HG02938 (cell line): ENCODE data around the gene PCSK5.

Source experiments
- ATAC-seq: cut with Tn5 transposase; IDR thresholded peaks from one replicate; pipeline ENCODE4 v1.9.1; 2021; ENCODE audit warnings: mild to moderate bottlenecking, moderate library complexity; ENCODE audit not compliant: unreplicated experiment

The PCSK5 gene

GRCh38 chr9:76115396-76115795 is 224.9 kb downstream of the PCSK5 start:
- no peak for ATAC-seq

- no peak for ATAC-seq
These were observed 225.6 kb downstream of the PCSK5 start for GRCh38 chr9:76115982-76116646.

GRCh38 chr9:76116913-76117312 is 226.4 kb downstream of the PCSK5 start:
- no peak for ATAC-seq

GRCh38 chr9:76127637-76128036 is 237.2 kb downstream of the PCSK5 start:
- no peak for ATAC-seq

- no peak for ATAC-seq
These were observed 245.4 kb downstream of the PCSK5 start for GRCh38 chr9:76135902-76136301.

- ATAC-seq: no peak
These were observed 246.5 kb downstream of the PCSK5 start for GRCh38 chr9:76136986-76137385.

- ATAC-seq: no peak
These were observed 247.5 kb downstream of the PCSK5 start for GRCh38 chr9:76137931-76138330.

- no peak for ATAC-seq
These were observed 247.9 kb downstream of the PCSK5 start for GRCh38 chr9:76138360-76138759.

GRCh38 chr9:76143834-76144233 is 253.4 kb downstream of the PCSK5 start:
- no peak for ATAC-seq

- no peak for ATAC-seq
These were observed 259.5 kb downstream of the PCSK5 start for GRCh38 chr9:76150013-76150412.

- no peak for ATAC-seq
These were observed 260.8 kb downstream of the PCSK5 start for GRCh38 chr9:76151267-76151666.

- ATAC-seq: no peak
These were observed 262.9 kb downstream of the PCSK5 start for GRCh38 chr9:76153339-76153738.

- no peak for ATAC-seq
These were observed 263.6 kb downstream of the PCSK5 start for GRCh38 chr9:76153902-76154629.

- no peak for ATAC-seq
These were observed 264.9 kb downstream of the PCSK5 start for GRCh38 chr9:76155361-76155760.

- ATAC-seq: no peak
These were observed 268.2 kb downstream of the PCSK5 start for GRCh38 chr9:76158713-76159112.

GRCh38 chr9:76159293-76159926 is 268.9 kb downstream of the PCSK5 start:
- ATAC-seq: no peak

- no peak for ATAC-seq
These were observed 270.6 kb downstream of the PCSK5 start for GRCh38 chr9:76161106-76161505.

- no peak for ATAC-seq
These were observed 271.1 kb downstream of the PCSK5 start for GRCh38 chr9:76161541-76161940.

- ATAC-seq: no peak
These were observed 271.7 kb downstream of the PCSK5 start for GRCh38 chr9:76162086-76162730.

GRCh38 chr9:76162751-76163500 is 272.5 kb downstream of the PCSK5 start:
- no peak for ATAC-seq

GRCh38 chr9:76166526-76166925 is 276.1 kb downstream of the PCSK5 start:
- no peak for ATAC-seq
